HEK293T (cell line): ENCODE measurements around the gene IFNG.

Source experiments
- ARNT ChIP-seq: fragments of 450-650 bp; IDR thresholded peaks from 2 replicates; pipeline ENCODE4 v1.6.1; 2017; ENCODE audit warnings: mild to moderate bottlenecking
- BHLHE40 ChIP-seq: fragments of 450-650 bp; IDR thresholded peaks from 2 replicates; pipeline ENCODE4 v1.6.1; 2016; ENCODE audit warnings: mild to moderate bottlenecking, moderate library complexity, borderline replicate concordance
- CTBP1 ChIP-seq: fragments of 450-650 bp; IDR thresholded peaks from 2 replicates; pipeline ENCODE4 v1.6.1; 2016; ENCODE audit warnings: borderline replicate concordance
- FOXA1 ChIP-seq: fragments of 450-650 bp; IDR thresholded peaks from 2 replicates; pipeline ENCODE4 v1.6.1; 2016; ENCODE audit warnings: mild to moderate bottlenecking
- FOXK2 ChIP-seq: fragments of 450-650 bp; IDR thresholded peaks from 2 replicates; pipeline ENCODE4 v1.6.1; 2016; ENCODE audit warnings: mild to moderate bottlenecking
- FOXM1 ChIP-seq: fragments of 450-650 bp; IDR thresholded peaks from 2 replicates; pipeline ENCODE4 v1.6.1; 2017; ENCODE audit warnings: mild to moderate bottlenecking, borderline replicate concordance
- L3MBTL2 ChIP-seq: fragments of 450-650 bp; conservative IDR thresholded peaks from 2 replicates; pipeline ENCODE4 v1.6.1; 2016; ENCODE audit warnings: mild to moderate bottlenecking
- LEF1 ChIP-seq: fragments of 450-650 bp; IDR thresholded peaks from 2 replicates; pipeline ENCODE4 v1.6.1; 2017; ENCODE audit warnings: mild to moderate bottlenecking, borderline replicate concordance
- NFRKB ChIP-seq: fragments of 450-650 bp; IDR thresholded peaks from 2 replicates; pipeline ENCODE4 v1.6.1; 2016; ENCODE audit warnings: mild to moderate bottlenecking, moderate library complexity
- PKNOX1 ChIP-seq: fragments of 450-650 bp; IDR thresholded peaks from 2 replicates; pipeline ENCODE4 v1.6.1; 2016
- SP1 ChIP-seq: fragments of 450-650 bp; IDR thresholded peaks from 2 replicates; pipeline ENCODE4 v1.6.1; 2017
- SUZ12 ChIP-seq: fragments of 450-650 bp; IDR thresholded peaks from 2 replicates; pipeline ENCODE4 v1.6.1; 2016; ENCODE audit warnings: mild to moderate bottlenecking
- TARDBP ChIP-seq: fragments of 450-650 bp; IDR thresholded peaks from 2 replicates; pipeline ENCODE4 v1.6.1; 2016
- ZNF384 ChIP-seq: fragments of 450-650 bp; IDR thresholded peaks from 2 replicates; pipeline ENCODE4 v1.6.1; 2016

GRCh38 chr12:68189821-68190242 is 30.3 kb upstream of the IFNG start:
- TF ChIP-seq PKNOX1: no peak
- no peak for TF ChIP-seq SP1
- no peak for TF ChIP-seq ZNF384
- TF ChIP-seq FOXM1: no peak
- TF ChIP-seq SUZ12: no peak
- no peak for TF ChIP-seq BHLHE40
- no peak for TF ChIP-seq FOXK2
- TF ChIP-seq ARNT: no peak
- no peak for TF ChIP-seq CTBP1
- no peak for TF ChIP-seq NFRKB
- TF ChIP-seq FOXA1: no peak
- TF ChIP-seq TARDBP: no peak
- TF ChIP-seq L3MBTL2: no peak
- TF ChIP-seq LEF1: no peak
